ENCODE results near the gene TLCD4. TPM values are rescaled to one million over a fixed set of nuclear protein-coding genes. Genes with fewer than 3 reads are reported as not detected.
A peak's percentile ranks its signal among the peaks of the same experiment; 100 is the strongest.

Gene TLCD4
- total RNA-seq, 1 experiment from 2014 or later: 1.8 TPM

DNA sequence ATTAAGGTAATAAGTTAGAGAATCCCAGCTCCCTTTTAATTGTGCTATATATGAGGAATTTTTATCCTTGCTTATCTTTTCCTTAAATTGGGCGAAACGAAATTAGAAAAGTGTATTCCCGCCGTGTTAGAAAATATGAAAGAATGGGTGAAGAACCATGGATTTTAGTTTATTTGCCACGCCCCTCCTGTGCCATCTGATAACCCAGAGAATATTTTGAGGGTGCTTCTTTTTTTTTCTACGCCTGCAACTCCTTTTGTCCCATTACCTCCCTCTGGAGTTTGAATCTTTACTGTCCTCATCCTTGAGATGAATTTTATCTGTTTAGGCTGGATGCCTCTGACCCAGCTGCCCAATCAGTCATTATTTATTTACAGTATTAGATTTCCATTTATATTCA, 1.6 kb downstream of the TLCD4 start:
- no peak overlapping the region for H3K9ac ChIP-seq (ENCODE audit: extremely low read depth, insufficient read length, low read length)
- no peaks in the 10 kb centered on the region for H4K20me1 ChIP-seq (ENCODE audit: control insufficient read depth, insufficient read depth, insufficient read length)
- no peak overlapping the region for H3K23ac ChIP-seq (ENCODE audit: insufficient read length, low read depth, low read length)
- peak overlapping the region; percentile 80 to 89 for H3K4me3 Mint-ChIP-seq
- no peak overlapping the region for H2BK15ac ChIP-seq (ENCODE audit: low read depth, low read length)
- H4K8ac ChIP-seq (replicated peaks; ENCODE audit: insufficient read length, low read depth, low read length): no peak overlapping the region
- H3K4me1 ChIP-seq (ENCODE audit: insufficient read depth, low read length): no peaks in the 10 kb centered on the region
- H2BK20ac ChIP-seq (ENCODE audit: low read depth, low read length, poor library complexity, severe bottlenecking): no peak overlapping the region
- no peaks in the 10 kb centered on the region; the same call in 1 of the 2 replicates for H3K27me3 ChIP-seq (ENCODE audit: insufficient read depth, low read length)
- no peak overlapping the region for H3K56ac ChIP-seq (ENCODE audit: insufficient read length, low read depth, low read length)
- no peak overlapping the region for H3K14ac ChIP-seq (ENCODE audit: insufficient read depth, low read length)
- H3K4me1 Mint-ChIP-seq: peaks cover 21 to 24% of the 10 kb centered on the region in 2 experiments
- no peak overlapping the region for H3K18ac ChIP-seq (ENCODE audit: insufficient read length, low read depth, low read length)
- no peak overlapping the region for H3K4me2 ChIP-seq (ENCODE audit: insufficient read depth, insufficient read length, low read length)
- no peak overlapping the region for H2BK12ac ChIP-seq (ENCODE audit: insufficient read length, low read depth, low read length)
- H4K5ac ChIP-seq (ENCODE audit: insufficient read length, low read depth, low read length): no peak overlapping the region
- peaks cover 8% of the 10 kb centered on the region for H3K23me2 ChIP-seq (ENCODE audit: insufficient read length, low read depth, low read length, poor library complexity, severe bottlenecking)
- no peak overlapping the region for H3K27ac Mint-ChIP-seq
- no peaks in the 10 kb centered on the region for H3K79me1 ChIP-seq (ENCODE audit: insufficient read depth, low read depth, low read length, poor library complexity, severe bottlenecking)
- H4K91ac ChIP-seq (ENCODE audit: insufficient read length, low read depth, low read length): no peak overlapping the region
- no peaks in the 10 kb centered on the region for H3K9me3 ChIP-seq (ENCODE audit: control insufficient read depth, low read depth, low read length)
- H3K27me3 Mint-ChIP-seq (ENCODE audit: low read depth): peaks cover 15% of the 10 kb centered on the region
- no peak for DNase-seq
- H3K27ac ChIP-seq (ENCODE audit: insufficient read length, low read depth, low read length): no peak overlapping the region
- H2BK120ac ChIP-seq (ENCODE audit: low read depth, low read length, poor library complexity, severe bottlenecking): no peak overlapping the region
- H3K9me3 Mint-ChIP-seq: no peaks in the 10 kb centered on the region
- H3K36me3 Mint-ChIP-seq (ENCODE audit: insufficient read depth in 1 of 3, low read depth in 3 of 3): no peaks in the 10 kb centered on the region
- no CpG with 5 or more reads among the region's 6 CpGs for WGBS (ENCODE audit: extremely low coverage, insufficient read length, low lambda C conversion rate)
- no peak overlapping the region for H3T11ph ChIP-seq (ENCODE audit: low read length)
- H3K4ac ChIP-seq (ENCODE audit: low read depth, low read length): no peak overlapping the region
- no peak overlapping the region for H2BK5ac ChIP-seq (ENCODE audit: insufficient read length, low read length)
- H2AK5ac ChIP-seq (ENCODE audit: insufficient read length, low read length): no peak overlapping the region
- TF ChIP-seq, protein P1, sequence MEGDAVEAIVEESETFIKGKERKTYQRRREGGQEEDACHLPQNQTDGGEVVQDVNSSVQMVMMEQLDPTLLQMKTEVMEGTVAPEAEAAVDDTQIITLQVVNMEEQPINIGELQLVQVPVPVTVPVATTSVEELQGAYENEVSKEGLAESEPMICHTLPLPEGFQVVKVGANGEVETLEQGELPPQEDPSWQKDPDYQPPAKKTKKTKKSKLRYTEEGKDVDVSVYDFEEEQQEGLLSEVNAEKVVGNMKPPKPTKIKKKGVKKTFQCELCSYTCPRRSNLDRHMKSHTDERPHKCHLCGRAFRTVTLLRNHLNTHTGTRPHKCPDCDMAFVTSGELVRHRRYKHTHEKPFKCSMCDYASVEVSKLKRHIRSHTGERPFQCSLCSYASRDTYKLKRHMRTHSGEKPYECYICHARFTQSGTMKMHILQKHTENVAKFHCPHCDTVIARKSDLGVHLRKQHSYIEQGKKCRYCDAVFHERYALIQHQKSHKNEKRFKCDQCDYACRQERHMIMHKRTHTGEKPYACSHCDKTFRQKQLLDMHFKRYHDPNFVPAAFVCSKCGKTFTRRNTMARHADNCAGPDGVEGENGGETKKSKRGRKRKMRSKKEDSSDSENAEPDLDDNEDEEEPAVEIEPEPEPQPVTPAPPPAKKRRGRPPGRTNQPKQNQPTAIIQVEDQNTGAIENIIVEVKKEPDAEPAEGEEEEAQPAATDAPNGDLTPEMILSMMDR (conservative IDR thresholded peaks at IDR 0.05): 0 out of 3 replicates have a peak, but pooled peaks have one; percentile 12
- no peaks in the 10 kb centered on the region for H3K79me2 ChIP-seq (ENCODE audit: insufficient read depth, low read length)
- H2AFZ ChIP-seq (ENCODE audit: low read length): no peak overlapping the region

Data from H9 (cell line).